OCI-LY3 (cell line): ENCODE results near the gene FAM81B.

Experiments
- H2AFZ ChIP-seq: fragments of 200-600, 300-600 bp; shearing (Covaris generic); 2 replicates; pipeline ENCODE4 v1.6.0; 2014; ENCODE audit warnings: antibody characterized with exemption, low read depth, low read length
- H3K27ac ChIP-seq: fragments of 200-600, 300-600 bp; sonication (generic); 2 replicates; pipeline ENCODE4 v1.5.1; 2014; ENCODE audit warnings: mild to moderate bottlenecking, low read length, moderate library complexity, mixed read lengths
- H3K27me3 ChIP-seq: fragments of 200-600, 300-600 bp; sonication (generic); 2 replicates; pipeline ENCODE4 v1.6.1; 2014; ENCODE audit warnings: low read depth, low read length, mixed read lengths
- H3K36me3 ChIP-seq: fragments of 200-600, 300-600 bp; sonication (generic); replicated peaks from 2 replicates; pipeline ENCODE3; 2014; ENCODE audit warnings: low read depth, low read length, mixed read lengths
- H3K4me1 ChIP-seq: fragments of 300-600, 200-600 bp; sonication (generic); 2 replicates; pipeline ENCODE4 v1.6.1; 2014; ENCODE audit warnings: low read length, mixed read lengths
- H3K4me2 ChIP-seq: fragments of 200-600, 300-600 bp; sonication (generic); 2 replicates; pipeline ENCODE4 v1.6.1; 2014; ENCODE audit warnings: low read length, mixed read lengths
- H3K4me3 ChIP-seq: fragments of 300-600, 200-600 bp; sonication (generic); 2 replicates; pipeline ENCODE4 v1.5.1; 2014; ENCODE audit warnings: antibody characterized with exemption, mild to moderate bottlenecking, low read length, moderate library complexity
- H3K79me2 ChIP-seq: fragments of 300-600, 200-600 bp; shearing (Covaris generic); 2 replicates; pipeline ENCODE4 v1.6.1; 2014; ENCODE audit warnings: mild to moderate bottlenecking, low read length, mixed read lengths
- H3K9ac ChIP-seq: fragments of 300-600, 200-600 bp; shearing (Covaris generic); 2 replicates; pipeline ENCODE4 v1.6.0; 2014; ENCODE audit warnings: mild to moderate bottlenecking, low read length, moderate library complexity
- H3K9me3 ChIP-seq: fragments of 200-600, 300-600 bp; shearing (Covaris generic); 2 replicates; pipeline ENCODE4 v1.6.1; 2014; ENCODE audit warnings: low read length, mixed read lengths; ENCODE audit not compliant: insufficient read depth
- H4K20me1 ChIP-seq: fragments of 200-600, 300-600 bp; sonication (generic); 2 replicates; pipeline ENCODE4 v1.6.1; 2016; ENCODE audit warnings: low read length, mixed read lengths; ENCODE audit not compliant: insufficient read depth
- EZH2phosphoT487 ChIP-seq: fragments of 200-600 bp; shearing (Covaris generic); IDR thresholded peaks from 2 replicates; pipeline ENCODE4 v1.6.1; 2018; ENCODE audit warnings: antibody characterized with exemption, mixed run types, low read depth
- TF ChIP-seq, protein P1 (sequence below): fragments of 200-600, 300-600 bp; sonication (generic); IDR thresholded peaks from 2 replicates; pipeline ENCODE4 v1.5.1; 2014; ENCODE audit warnings: antibody characterized with exemption, low read length, low read depth

FAM81B gene

DNA sequence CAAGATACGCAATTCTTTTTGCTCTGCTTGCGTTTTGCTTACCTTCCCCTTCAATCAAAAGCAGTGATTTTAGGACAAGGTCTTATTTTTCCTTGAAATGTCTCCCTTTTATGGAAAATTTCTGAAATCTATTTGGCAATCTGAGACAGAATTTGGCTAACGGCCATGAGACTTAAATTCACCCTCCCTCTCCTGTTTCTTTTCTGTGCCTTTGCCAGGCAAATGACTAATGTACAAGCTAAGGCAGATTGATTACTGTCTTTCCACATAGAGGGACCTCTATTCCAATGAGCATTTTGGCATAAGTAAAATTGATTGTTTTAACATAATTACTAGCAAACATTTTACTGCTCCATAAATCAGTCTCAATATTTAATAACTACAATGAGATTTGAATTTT lies 31.7 kb downstream of the FAM81B start:
- TF ChIP-seq, protein P1, sequence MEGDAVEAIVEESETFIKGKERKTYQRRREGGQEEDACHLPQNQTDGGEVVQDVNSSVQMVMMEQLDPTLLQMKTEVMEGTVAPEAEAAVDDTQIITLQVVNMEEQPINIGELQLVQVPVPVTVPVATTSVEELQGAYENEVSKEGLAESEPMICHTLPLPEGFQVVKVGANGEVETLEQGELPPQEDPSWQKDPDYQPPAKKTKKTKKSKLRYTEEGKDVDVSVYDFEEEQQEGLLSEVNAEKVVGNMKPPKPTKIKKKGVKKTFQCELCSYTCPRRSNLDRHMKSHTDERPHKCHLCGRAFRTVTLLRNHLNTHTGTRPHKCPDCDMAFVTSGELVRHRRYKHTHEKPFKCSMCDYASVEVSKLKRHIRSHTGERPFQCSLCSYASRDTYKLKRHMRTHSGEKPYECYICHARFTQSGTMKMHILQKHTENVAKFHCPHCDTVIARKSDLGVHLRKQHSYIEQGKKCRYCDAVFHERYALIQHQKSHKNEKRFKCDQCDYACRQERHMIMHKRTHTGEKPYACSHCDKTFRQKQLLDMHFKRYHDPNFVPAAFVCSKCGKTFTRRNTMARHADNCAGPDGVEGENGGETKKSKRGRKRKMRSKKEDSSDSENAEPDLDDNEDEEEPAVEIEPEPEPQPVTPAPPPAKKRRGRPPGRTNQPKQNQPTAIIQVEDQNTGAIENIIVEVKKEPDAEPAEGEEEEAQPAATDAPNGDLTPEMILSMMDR, result no peak
- TF ChIP-seq EZH2phosphoT487, result no peak

DNA sequence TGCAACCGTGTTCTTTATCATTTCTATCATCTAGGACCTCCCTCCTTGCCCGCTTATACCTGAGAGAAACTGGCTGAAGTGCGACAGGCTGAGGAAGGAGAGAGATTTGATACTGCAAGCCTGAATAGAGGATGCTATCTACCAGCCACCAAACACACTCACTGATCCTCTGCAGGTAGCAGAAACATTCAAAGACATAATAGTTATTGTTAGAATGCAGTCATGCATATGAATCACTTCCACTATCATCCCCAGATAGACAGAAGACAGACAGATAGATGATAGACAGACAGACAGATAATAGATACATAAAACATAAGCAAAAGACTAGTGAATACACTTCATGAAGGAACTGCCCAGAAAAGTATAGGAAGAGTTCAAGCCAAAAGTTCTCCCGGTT lies 32.9 kb downstream of the FAM81B start:
- Histone ChIP-seq H3K27ac (no peak overlapping the region), H3K9ac (no peak overlapping the region), H3K4me3 (no peak overlapping the region), H3K4me2 (no peak overlapping the region), H3K9me3 (no peaks in the 10 kb centered on the region), H4K20me1 (no peaks in the 10 kb centered on the region), H3K4me1 (peaks cover 5% of the 10 kb centered on the region), H3K79me2 (no peaks in the 10 kb centered on the region), H3K27me3 (no peaks in the 10 kb centered on the region), H2AFZ (no peak overlapping the region), H3K36me3 (no peaks in the 10 kb centered on the region)
- TF ChIP-seq, protein P1, result no peak
- TF ChIP-seq EZH2phosphoT487, result no peak

More for the DNA sequence above, 31.7 kb downstream of the FAM81B start:
- Histone ChIP-seq H3K27me3 (no peaks in the 10 kb centered on the region), H3K36me3 (no peaks in the 10 kb centered on the region), H3K27ac (no peak overlapping the region), H3K9ac (no peak overlapping the region), H3K4me2 (no peak overlapping the region), H3K79me2 (no peaks in the 10 kb centered on the region), H3K4me3 (no peak overlapping the region), H3K4me1 (peaks cover 5% of the 10 kb centered on the region), H4K20me1 (no peaks in the 10 kb centered on the region), H3K9me3 (no peaks in the 10 kb centered on the region), H2AFZ (no peak overlapping the region)

DNA sequence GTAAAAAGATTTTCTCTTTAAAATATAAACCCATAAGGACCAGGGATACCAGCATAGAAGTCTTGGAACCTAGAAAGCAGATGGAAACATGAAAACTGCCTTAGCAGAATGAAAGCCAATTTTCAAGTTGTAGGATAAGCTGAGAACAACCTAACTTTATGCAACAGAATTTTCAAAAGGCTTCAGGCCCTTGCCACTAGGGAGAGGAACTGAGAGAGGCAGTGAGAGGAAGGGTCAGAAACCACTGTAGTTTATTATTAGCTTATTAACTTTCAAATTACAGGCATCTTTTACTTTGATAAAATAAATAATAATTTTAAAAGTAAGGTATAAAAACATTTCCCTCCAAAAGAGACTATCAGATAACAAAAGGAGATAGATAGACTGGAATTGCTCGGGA lies 33.4 kb downstream of the FAM81B start:
- Histone ChIP-seq H3K4me1 (peaks cover 5% of the 10 kb centered on the region), H3K36me3 (no peaks in the 10 kb centered on the region), H3K9ac (no peak overlapping the region), H3K9me3 (no peaks in the 10 kb centered on the region), H3K27ac (no peak overlapping the region), H2AFZ (no peak overlapping the region), H3K79me2 (no peaks in the 10 kb centered on the region), H3K4me2 (no peak overlapping the region), H3K4me3 (no peak overlapping the region), H4K20me1 (no peaks in the 10 kb centered on the region), H3K27me3 (no peaks in the 10 kb centered on the region)
- TF ChIP-seq, protein P1, result no peak
- no peak for TF ChIP-seq EZH2phosphoT487

DNA sequence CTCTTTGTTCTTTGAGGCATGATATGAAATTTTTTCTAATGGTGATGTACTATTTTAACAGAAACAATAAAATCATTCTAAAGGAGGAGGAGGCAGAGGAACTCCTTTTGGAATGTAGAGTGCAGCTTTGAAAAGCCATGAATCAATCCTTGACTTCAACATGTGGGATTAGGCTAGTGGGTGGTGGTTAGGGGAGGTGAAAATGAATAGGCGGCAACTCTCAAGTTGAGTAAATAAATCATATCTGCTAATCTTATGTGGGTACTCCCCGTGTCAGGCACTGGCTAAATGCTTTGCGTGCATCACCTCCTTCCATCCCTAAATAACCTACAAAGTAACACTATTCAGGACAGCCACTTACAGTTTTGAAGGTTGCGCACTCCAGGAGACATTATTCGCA lies 35.1 kb downstream of the FAM81B start:
- Histone ChIP-seq H3K4me3 (no peak overlapping the region), H3K9me3 (no peaks in the 10 kb centered on the region), H4K20me1 (no peaks in the 10 kb centered on the region), H3K4me2 (no peak overlapping the region), H3K79me2 (no peaks in the 10 kb centered on the region), H2AFZ (no peak overlapping the region), H3K36me3 (no peaks in the 10 kb centered on the region), H3K4me1 (peaks cover 5% of the 10 kb centered on the region), H3K27ac (no peak overlapping the region), H3K27me3 (no peaks in the 10 kb centered on the region), H3K9ac (no peak overlapping the region)
- no peak for TF ChIP-seq EZH2phosphoT487
- TF ChIP-seq, protein P1, result no peak
